Trophoblast cell (in vitro differentiated cells and primary cell): ENCODE data around the gene KRT76.

Source experiments
- DNase-seq, 2 donors: peaks; one replicate each; pipeline ENCODE4 v3.0.0-alpha.2; 2016
- H2AFZ ChIP-seq: 2 replicates; pipeline ENCODE4 v1.6.1; 2013; ENCODE audit warnings: low read length, moderate library complexity, mild to moderate bottlenecking; ENCODE audit not compliant: insufficient read depth, poor library complexity
- H2AK5ac ChIP-seq: 2 replicates; pipeline ENCODE4 v1.6.1; 2013; ENCODE audit warnings: mild to moderate bottlenecking, low read length
- H2BK120ac ChIP-seq: 2 replicates; pipeline ENCODE4 v1.6.1; 2013; ENCODE audit warnings: low read length, mild to moderate bottlenecking, moderate library complexity; ENCODE audit not compliant: insufficient read depth, poor library complexity
- H2BK12ac ChIP-seq: 2 replicates; pipeline ENCODE4 v1.6.1; 2013; ENCODE audit warnings: mild to moderate bottlenecking, low read length, moderate library complexity
- H2BK5ac ChIP-seq: 2 replicates; pipeline ENCODE4 v1.6.1; 2013; ENCODE audit warnings: low read length, low read depth, moderate library complexity, mild to moderate bottlenecking; ENCODE audit not compliant: poor library complexity
- H3K14ac ChIP-seq: 2 replicates; pipeline ENCODE4 v1.6.1; 2013; ENCODE audit warnings: mild to moderate bottlenecking, low read length
- H3K18ac ChIP-seq: 2 replicates; pipeline ENCODE4 v1.6.1; 2013; ENCODE audit warnings: mild to moderate bottlenecking, low read length
- H3K23ac ChIP-seq: 2 replicates; pipeline ENCODE4 v1.6.1; 2013; ENCODE audit warnings: low read length
- H3K27ac ChIP-seq: 2 replicates; pipeline ENCODE4 v1.5.1; 2013; ENCODE audit warnings: low read depth, mild to moderate bottlenecking, inconsistent platforms, low read length, moderate library complexity
- H3K27me3 ChIP-seq: 2 replicates; pipeline ENCODE4 v1.6.1; 2013; ENCODE audit warnings: inconsistent platforms, mild to moderate bottlenecking, low read length, moderate library complexity; ENCODE audit not compliant: insufficient read depth
- H3K36me3 ChIP-seq, 2 experiments: 1 replicate in 1 of 2; 2 replicates in 1 of 2; pipeline ENCODE4 v1.6.1; 2013; ENCODE audit warnings: low read length in 2 of 2, mild to moderate bottlenecking in 2 of 2, moderate library complexity in 1 of 2; ENCODE audit not compliant: insufficient read depth in 2 of 2, control insufficient read depth in 1 of 2
- H3K4ac ChIP-seq: 2 replicates; pipeline ENCODE4 v1.6.1; 2013; ENCODE audit warnings: low read depth, mild to moderate bottlenecking, low read length, moderate library complexity
- H3K4me1 ChIP-seq, 2 experiments: 1 replicate in 1 of 2; 2 replicates in 1 of 2; pipeline ENCODE4 v1.6.1; 2013; ENCODE audit warnings: low read length in 2 of 2, mild to moderate bottlenecking in 2 of 2, moderate library complexity in 1 of 2; ENCODE audit not compliant: insufficient read depth in 2 of 2, control insufficient read depth in 1 of 2
- H3K4me2 ChIP-seq: 2 replicates; pipeline ENCODE4 v1.6.1; 2013; ENCODE audit warnings: inconsistent platforms, mild to moderate bottlenecking, low read length, moderate library complexity
- H3K4me3 ChIP-seq: 2 replicates; pipeline ENCODE4 v1.5.1; 2013; ENCODE audit warnings: mild to moderate bottlenecking, low read depth, low read length, inconsistent platforms
- H3K79me1 ChIP-seq: one replicate; pipeline ENCODE4 v1.6.1; 2013; ENCODE audit warnings: low read length
- H3K79me2 ChIP-seq: 2 replicates; pipeline ENCODE4 v1.6.1; 2013; ENCODE audit warnings: low read length, mild to moderate bottlenecking; ENCODE audit not compliant: control insufficient read depth, insufficient read depth, poor library complexity
- H3K9ac ChIP-seq: 2 replicates; pipeline ENCODE4 v1.6.1; 2013; ENCODE audit warnings: mild to moderate bottlenecking, low read length
- H3K9me3 ChIP-seq: 2 replicates; pipeline ENCODE4 v1.6.1; 2013; ENCODE audit warnings: low read depth, mild to moderate bottlenecking, control low read depth, inconsistent platforms, low read length; ENCODE audit not compliant: insufficient read depth
- H4K12ac ChIP-seq: 2 replicates; pipeline ENCODE4 v1.6.1; 2013; ENCODE audit warnings: low read depth, mild to moderate bottlenecking, low read length, moderate library complexity
- H4K8ac ChIP-seq: 2 replicates; pipeline ENCODE4 v1.6.1; 2013; ENCODE audit warnings: low read depth, mild to moderate bottlenecking, low read length, moderate library complexity
- H4K91ac ChIP-seq: one replicate; pipeline ENCODE4 v1.6.1; 2013; ENCODE audit warnings: low read depth, mild to moderate bottlenecking, low read length, moderate library complexity
- WGBS: extraction: QIAGEN DNeasy Blood & Tissue Kit; methylation state at CpG from one replicate; pipeline ENCODE4 v1.1.7; 2013; ENCODE audit warnings: missing lambda C conversion rate; ENCODE audit not compliant: insufficient read length, insufficient coverage; ENCODE audit errors: extremely low coverage; 5-methylcytosine and 5-hydroxymethylcytosine counted together

Gene KRT76

DNA sequence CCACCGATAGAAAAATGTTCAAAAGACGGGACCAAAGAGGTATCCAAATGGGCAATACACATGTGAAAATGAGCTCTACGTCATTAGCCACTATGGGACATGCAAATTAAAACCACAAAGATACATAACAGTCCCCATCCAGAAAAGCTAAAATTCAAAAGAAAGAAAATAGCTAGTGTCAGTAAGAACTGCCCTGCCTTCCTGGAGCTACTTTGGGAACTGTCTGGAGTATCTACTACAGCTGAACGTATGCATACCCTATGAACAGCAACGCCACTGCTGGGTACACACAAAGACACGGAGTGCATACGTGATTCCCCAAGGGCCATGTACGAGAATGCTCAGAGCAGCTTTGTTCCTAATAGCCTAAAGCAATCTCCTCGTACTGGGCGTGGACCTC lies 48.0 kb downstream of the KRT76 start:
- no peak overlapping the region for H3K4me3 ChIP-seq
- no peaks in the 10 kb centered on the region for H3K27me3 ChIP-seq
- H3K4ac ChIP-seq: no peak overlapping the region
- H2BK5ac ChIP-seq: no peak overlapping the region
- H3K27ac ChIP-seq: no peak overlapping the region
- H3K79me2 ChIP-seq: no peaks in the 10 kb centered on the region
- no peak overlapping the region for H3K9ac ChIP-seq
- H3K36me3 ChIP-seq: no peaks in the 10 kb centered on the region
- no peak overlapping the region for H2BK12ac ChIP-seq
- no CpG with 5 or more reads among the region's 10 CpGs for WGBS
- H3K9me3 ChIP-seq: no peaks in the 10 kb centered on the region
- H3K79me1 ChIP-seq: no peaks in the 10 kb centered on the region
- no peak overlapping the region for H2AK5ac ChIP-seq
- no peak overlapping the region for H2BK120ac ChIP-seq
- no peak overlapping the region for H3K14ac ChIP-seq
- no peak overlapping the region for H4K12ac ChIP-seq
- H4K91ac ChIP-seq: no peak overlapping the region
- H3K4me1 ChIP-seq: no peaks in the 10 kb centered on the region
- no peak overlapping the region for H4K8ac ChIP-seq
- DNase-seq: peak in 1 of 2 donors; percentile 42
- no peak overlapping the region for H2AFZ ChIP-seq
- no peak overlapping the region for H3K23ac ChIP-seq
- H3K18ac ChIP-seq: no peak overlapping the region
- no peak overlapping the region for H3K4me2 ChIP-seq

DNA sequence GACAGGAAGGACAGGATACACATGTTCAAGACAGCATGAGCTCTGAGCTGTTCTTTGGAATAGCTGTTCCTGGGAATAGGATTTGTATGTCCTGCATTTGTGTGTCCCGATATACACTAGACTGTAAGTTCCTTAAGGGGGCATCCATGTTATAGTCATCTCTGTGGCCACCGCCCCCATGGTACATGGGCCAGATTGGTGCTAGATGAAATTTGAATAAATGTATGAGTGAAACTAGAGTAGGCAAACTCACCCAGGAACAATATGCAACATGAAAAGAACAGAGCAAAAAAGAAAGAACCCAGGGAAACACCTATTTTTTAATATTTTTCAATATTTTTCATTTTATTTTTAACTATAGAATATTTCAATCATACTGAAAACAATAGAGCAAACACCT lies 48.8 kb downstream of the KRT76 start:
- Histone ChIP-seq H3K4me3 (no peak overlapping the region), H3K36me3 (no peaks in the 10 kb centered on the region), H3K14ac (no peak overlapping the region), H3K79me2 (no peaks in the 10 kb centered on the region), H3K9me3 (no peaks in the 10 kb centered on the region), H3K27me3 (no peaks in the 10 kb centered on the region), H2BK120ac (no peak overlapping the region), H2AK5ac (no peak overlapping the region), H3K23ac (no peak overlapping the region), H3K4ac (no peak overlapping the region), H3K4me1 (no peaks in the 10 kb centered on the region), H4K12ac (no peak overlapping the region), H2BK5ac (no peak overlapping the region), H3K27ac (no peak overlapping the region), H2AFZ (no peak overlapping the region), H3K4me2 (no peak overlapping the region), H4K8ac (no peak overlapping the region), H2BK12ac (no peak overlapping the region), H4K91ac (no peak overlapping the region), H3K79me1 (no peaks in the 10 kb centered on the region), H3K9ac (no peak overlapping the region), H3K18ac (no peak overlapping the region)
- no CpG with 5 or more reads among the region's 2 CpGs for WGBS
- no peak for DNase-seq

GRCh38 chr12:52727037-52727436 lies 50.1 kb downstream of the KRT76 start:
- Histone ChIP-seq H4K12ac (no peak overlapping the region), H4K91ac (no peak overlapping the region), H3K14ac (no peak overlapping the region), H3K9ac (no peak overlapping the region), H2BK120ac (no peak overlapping the region), H3K4me3 (no peak overlapping the region), H3K4me2 (no peak overlapping the region), H3K79me1 (no peaks in the 10 kb centered on the region), H3K4me1 (no peaks in the 10 kb centered on the region), H3K79me2 (no peaks in the 10 kb centered on the region), H2BK12ac (no peak overlapping the region), H3K18ac (no peak overlapping the region), H4K8ac (no peak overlapping the region), H3K9me3 (peaks cover 2% of the 10 kb centered on the region), H2AFZ (no peak overlapping the region), H3K27ac (no peak overlapping the region), H3K23ac (no peak overlapping the region), H2AK5ac (no peak overlapping the region), H3K27me3 (no peaks in the 10 kb centered on the region), H3K4ac (no peak overlapping the region), H2BK5ac (no peak overlapping the region), H3K36me3 (no peaks in the 10 kb centered on the region)
- WGBS: no CpG with 5 or more reads among the region's 4 CpGs
- no peak for DNase-seq

GRCh38 chr12:52726451-52726850 lies 50.7 kb downstream of the KRT76 start:
- Histone ChIP-seq H3K4ac (no peak overlapping the region), H3K36me3 (no peaks in the 10 kb centered on the region), H4K12ac (no peak overlapping the region), H3K79me2 (no peaks in the 10 kb centered on the region), H2AFZ (no peak overlapping the region), H3K18ac (no peak overlapping the region), H2BK12ac (no peak overlapping the region), H2BK120ac (no peak overlapping the region), H3K27me3 (no peaks in the 10 kb centered on the region), H3K23ac (no peak overlapping the region), H3K4me3 (no peak overlapping the region), H3K27ac (no peak overlapping the region), H2AK5ac (no peak overlapping the region), H3K4me1 (no peaks in the 10 kb centered on the region), H3K14ac (no peak overlapping the region), H3K79me1 (no peaks in the 10 kb centered on the region), H4K91ac (no peak overlapping the region), H2BK5ac (no peak overlapping the region), H3K9me3 (peaks cover 2% of the 10 kb centered on the region), H3K4me2 (no peak overlapping the region), H4K8ac (no peak overlapping the region), H3K9ac (no peak overlapping the region)
- no CpG with 5 or more reads among the region's 2 CpGs for WGBS
- DNase-seq: no peak
